Astrocyte of the spinal cord (primary cell): ENCODE results near the gene SLC5A10.
"Not testable (repeated sequence)": the region's sequence is repeated elsewhere in the genome, so short reads cannot be mapped to it uniquely, and the experiment has no call there.

Experiments used
- DNase-seq: peaks from one replicate; pipeline ENCODE4 v3.0.0; 2011; ENCODE audit warnings: low read depth, low spot score
- H3K4me3 ChIP-seq: 2 replicates; pipeline ENCODE4 v1.5.1; 2011; ENCODE audit warnings: low read depth, mild to moderate bottlenecking, low read length, moderate library complexity
- in situ Hi-C: cut with HindIII; loops from 2 replicates; pipeline ENCODE4 v1.10.0; 2017; ENCODE audit warnings: low sequenced_read_pairs
- TF ChIP-seq, protein P1 (sequence below): IDR thresholded peaks from 2 replicates; pipeline ENCODE4 v1.5.1; 2012; ENCODE audit warnings: low read depth, mild to moderate bottlenecking, low read length, inconsistent platforms

SLC5A10 gene

DNA sequence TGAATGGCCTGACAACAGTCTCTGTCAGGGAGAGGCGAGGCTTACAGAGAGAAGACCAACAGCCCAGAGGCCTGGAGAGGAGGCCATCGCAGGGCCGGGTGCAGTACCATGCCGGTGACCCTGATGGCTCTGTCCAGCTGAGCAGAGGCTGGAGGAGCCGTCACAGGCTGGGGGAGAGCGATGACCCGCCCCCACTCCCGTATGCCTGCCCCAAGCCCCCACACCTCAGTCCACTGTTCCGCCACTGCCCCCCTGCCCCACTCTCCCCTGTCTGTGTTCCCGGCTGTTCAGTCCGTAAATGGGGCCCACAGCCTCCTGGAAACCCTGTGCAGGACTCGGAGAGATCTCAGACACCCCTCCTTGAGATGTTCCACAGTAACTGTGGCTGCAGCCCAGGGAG lies 65.4 kb downstream of the SLC5A10 start:
- in situ Hi-C loops = no loop called here
- H3K4me3 ChIP-seq = no peak overlapping the region

DNA sequence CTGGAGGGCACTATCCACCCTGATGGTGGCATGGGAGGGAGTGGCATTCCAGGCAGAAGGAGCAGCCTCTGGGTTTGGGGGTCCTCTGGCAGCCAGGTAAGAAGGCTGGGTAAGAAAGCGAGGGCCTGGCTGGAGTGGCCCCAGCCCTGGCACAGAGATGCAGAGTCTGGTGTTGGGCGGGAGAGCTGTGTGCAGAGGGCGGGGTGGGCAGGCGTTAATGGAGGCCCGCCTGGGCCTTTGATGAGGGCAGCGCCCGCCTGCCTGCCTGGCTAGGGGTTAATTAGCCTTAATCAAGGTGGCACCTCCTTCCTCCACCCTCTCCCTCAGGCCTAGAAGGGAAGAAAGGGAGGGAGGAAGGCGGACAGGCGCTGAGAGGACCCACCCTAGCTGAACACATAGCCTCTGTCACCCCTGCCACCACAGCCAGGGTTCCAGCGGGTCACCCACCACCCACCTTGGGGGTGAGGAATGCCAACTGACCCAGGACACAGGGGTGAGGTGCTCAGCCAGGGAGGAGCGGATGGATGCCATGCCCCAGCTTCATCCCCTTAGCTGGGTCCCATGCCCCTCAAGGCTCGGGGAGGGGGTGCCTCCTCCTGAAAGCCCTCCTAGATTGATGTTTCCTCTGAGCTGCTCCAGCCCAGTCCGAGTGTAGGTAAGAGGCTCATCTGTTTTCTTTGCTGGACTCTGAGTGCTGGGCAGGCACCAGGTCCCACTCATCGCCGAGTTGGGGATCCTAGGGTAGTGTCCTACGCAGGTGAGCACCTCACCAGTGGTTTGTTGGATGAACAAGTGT lies 66.0 kb downstream of the SLC5A10 start:
- H3K4me3 ChIP-seq = no peak overlapping the region
- TF ChIP-seq, protein P1, sequence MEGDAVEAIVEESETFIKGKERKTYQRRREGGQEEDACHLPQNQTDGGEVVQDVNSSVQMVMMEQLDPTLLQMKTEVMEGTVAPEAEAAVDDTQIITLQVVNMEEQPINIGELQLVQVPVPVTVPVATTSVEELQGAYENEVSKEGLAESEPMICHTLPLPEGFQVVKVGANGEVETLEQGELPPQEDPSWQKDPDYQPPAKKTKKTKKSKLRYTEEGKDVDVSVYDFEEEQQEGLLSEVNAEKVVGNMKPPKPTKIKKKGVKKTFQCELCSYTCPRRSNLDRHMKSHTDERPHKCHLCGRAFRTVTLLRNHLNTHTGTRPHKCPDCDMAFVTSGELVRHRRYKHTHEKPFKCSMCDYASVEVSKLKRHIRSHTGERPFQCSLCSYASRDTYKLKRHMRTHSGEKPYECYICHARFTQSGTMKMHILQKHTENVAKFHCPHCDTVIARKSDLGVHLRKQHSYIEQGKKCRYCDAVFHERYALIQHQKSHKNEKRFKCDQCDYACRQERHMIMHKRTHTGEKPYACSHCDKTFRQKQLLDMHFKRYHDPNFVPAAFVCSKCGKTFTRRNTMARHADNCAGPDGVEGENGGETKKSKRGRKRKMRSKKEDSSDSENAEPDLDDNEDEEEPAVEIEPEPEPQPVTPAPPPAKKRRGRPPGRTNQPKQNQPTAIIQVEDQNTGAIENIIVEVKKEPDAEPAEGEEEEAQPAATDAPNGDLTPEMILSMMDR = no peak
- in situ Hi-C loops = no loop called here
- no peak for DNase-seq

More for the DNA sequence above, 65.4 kb downstream of the SLC5A10 start:
- no peak for DNase-seq
- TF ChIP-seq, protein P1 = no peak

DNA sequence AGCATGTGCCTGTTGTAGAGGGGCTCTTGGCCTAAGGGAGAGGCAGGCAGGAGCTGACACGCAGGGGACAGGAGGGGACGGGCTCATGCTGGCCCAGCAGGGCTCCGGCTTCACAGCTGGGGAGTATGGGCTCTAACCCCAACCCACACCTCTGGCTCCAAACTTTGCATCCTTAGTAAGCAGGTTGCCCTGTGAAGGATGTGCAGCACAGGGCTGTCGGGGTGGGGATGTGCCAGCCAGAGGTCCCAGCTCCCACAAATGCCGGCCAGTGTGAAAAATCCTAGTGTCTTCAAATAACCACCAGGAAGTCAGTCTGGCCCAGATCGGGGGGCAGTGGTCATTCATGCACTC lies 66.6 kb downstream of the SLC5A10 start:
- TF ChIP-seq, protein P1 = no peak
- no peak overlapping the region for H3K4me3 ChIP-seq
- in situ Hi-C loops = no loop called here
- no peak for DNase-seq

DNA sequence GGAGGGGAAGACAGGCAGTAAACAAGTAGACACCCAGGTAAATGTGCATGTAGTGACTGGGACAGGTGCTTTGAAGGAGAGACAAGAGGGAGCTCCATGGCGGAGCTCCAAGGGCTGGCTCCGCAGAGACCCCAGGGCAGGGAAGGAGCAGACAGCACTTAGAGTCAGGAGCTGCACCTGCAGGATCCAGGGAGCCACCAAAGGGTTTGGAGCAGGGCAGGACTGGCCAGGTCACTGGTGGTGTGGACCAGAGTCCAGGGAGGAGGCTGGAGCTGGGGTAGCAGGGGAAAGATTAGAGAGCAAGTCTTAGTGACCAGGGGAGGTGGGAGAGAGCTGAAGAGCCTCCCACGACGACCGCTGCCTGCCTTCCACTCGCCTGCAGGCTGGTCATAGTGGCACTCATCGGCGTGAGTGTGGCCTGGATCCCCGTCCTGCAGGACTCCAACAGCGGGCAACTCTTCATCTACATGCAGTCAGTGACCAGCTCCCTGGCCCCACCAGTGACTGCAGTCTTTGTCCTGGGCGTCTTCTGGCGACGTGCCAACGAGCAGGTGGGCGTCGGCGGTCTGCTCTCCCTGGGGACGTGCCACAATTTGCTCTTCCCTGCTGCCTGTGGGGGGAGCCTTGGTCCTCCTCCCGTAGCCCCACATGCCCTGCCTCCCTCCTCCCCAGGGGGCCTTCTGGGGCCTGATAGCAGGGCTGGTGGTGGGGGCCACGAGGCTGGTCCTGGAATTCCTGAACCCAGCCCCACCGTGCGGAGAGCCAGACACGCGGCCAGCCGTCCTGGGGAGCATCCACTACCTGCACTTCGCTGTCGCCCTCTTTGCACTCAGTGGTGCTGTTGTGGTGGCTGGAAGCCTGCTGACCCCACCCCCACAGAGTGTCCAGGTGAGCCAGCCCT lies 67.3 kb downstream of the SLC5A10 start:
- TF ChIP-seq, protein P1 = no peak
- DNase-seq = no peak
- no peak overlapping the region for H3K4me3 ChIP-seq
- in situ Hi-C loops = no loop called here

DNA sequence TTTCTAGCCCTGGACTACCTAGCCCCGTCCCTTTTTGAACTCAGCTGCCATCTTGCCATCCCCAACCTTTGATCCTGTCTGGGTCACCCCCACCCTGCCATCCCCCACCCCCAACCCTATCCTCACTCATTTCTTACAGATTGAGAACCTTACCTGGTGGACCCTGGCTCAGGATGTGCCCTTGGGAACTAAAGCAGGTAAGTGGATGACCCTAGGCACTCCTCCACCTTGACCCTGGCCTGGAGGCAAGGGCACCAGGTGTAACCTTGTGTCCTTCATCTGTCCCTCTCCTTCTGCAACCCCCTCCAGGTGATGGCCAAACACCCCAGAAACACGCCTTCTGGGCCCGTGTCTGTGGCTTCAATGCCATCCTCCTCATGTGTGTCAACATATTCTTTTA lies 68.1 kb downstream of the SLC5A10 start:
- in situ Hi-C loops = no loop called here
- no peak for DNase-seq
- TF ChIP-seq, protein P1 = no peak
- H3K4me3 ChIP-seq = no peak overlapping the region

DNA sequence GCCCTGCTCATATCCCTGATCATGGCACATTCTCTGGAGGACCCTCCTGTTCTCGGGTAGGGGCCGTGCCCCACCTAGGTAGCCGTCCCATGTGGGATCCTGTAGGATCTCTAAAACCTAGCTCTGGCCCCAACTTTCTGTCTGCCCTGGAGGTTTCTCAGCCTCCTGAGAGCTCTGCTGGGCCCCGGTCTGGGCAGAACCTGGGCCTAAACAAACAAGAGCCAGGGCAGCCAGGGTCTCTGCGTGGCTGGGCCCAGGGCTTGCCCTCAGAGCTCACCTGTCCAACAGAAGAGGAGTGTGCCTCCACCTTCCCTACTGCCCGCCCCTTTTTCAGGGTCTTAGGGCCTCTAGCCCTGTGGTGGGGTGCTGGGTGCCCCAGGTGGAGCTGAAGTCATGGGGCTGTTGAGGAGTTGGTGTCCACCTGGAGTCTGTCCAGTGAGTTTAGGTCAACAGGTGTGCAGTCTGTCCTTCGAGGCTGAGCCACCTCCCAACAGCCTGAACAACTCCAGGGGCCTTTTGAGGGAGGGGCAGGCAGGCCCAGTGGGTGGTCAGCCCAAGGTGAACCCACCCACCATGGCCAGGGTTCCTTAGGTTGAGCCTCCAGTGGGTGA lies 69.2 kb downstream of the SLC5A10 start:
- DNase-seq, in situ Hi-C loops: not testable (repeated sequence)

More for the DNA sequence above, 69.2 kb downstream of the SLC5A10 start:
- not testable (repeated sequence) for H3K4me3 ChIP-seq
